ENCODE measurements around the gene KIF5C. TPM values are rescaled to one million over a fixed set of nuclear protein-coding genes. Genes with fewer than 3 reads are reported as not detected.
A peak's percentile ranks its signal among the peaks of the same experiment; 100 is the strongest.

KIF5C gene
- total RNA-seq, 1 donor from 2014 or later, result 24.3 TPM

DNA sequence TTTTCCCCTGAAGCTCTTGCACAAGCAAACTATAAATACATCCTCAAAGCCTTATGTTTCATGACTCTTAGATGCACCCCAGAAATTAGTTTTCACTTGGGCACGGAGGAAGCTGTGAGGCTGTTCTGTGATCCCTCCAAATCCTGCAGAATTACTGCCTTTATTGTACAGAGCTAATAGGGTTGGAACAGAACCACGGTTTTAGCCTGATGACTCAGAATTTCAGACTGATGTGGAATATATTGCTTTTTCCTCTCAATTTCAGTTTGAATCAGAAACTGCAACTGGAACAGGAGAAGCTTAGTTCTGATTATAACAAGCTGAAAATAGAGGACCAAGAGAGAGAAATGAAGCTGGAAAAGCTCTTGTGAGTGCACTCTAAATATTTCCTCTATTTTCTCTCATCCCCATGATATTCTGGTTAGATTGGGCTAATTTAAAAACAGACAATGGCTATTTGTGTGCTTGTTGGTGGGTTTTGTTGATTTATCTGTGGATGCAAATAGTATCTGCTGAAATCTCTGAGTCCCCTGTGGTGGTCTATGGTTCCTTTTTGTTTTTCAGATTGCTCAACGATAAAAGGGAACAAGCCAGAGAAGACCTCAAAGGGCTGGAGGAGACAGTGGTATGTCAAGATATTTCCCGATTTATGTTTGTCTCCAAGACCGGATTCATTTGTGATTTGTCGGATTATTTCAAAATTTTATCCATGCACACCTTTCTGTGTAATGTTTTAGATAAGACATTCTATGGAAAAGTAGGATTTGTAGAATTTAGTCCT is 125.3 kb downstream of the KIF5C start:
- Histone ChIP-seq H3K9ac (ENCODE audit: low read length) (no peak overlapping the region), H3K27me3 (ENCODE audit: insufficient read depth, low read length) (peaks cover 2% of the 10 kb centered on the region), H3K27ac (ENCODE audit: low read depth, low read length) (no peak overlapping the region), H3K4me2 (ENCODE audit: low read length) (no peak overlapping the region), H2AFZ (ENCODE audit: low read depth, low read length) (no peak overlapping the region), H4K20me1 (ENCODE audit: insufficient read depth, low read length) (no peaks in the 10 kb centered on the region), H3K36me3 (ENCODE audit: insufficient read depth, low read length) (no peaks in the 10 kb centered on the region), H3K9me3 (ENCODE audit: insufficient read depth, low read depth, low read length) (no peaks in the 10 kb centered on the region), H3K4me1 (ENCODE audit: insufficient read depth, low read length) (no peaks in the 10 kb centered on the region), H3K4me3 (ENCODE audit: insufficient read depth, low read depth, low read length) (no peak overlapping the region), H3K79me2 (ENCODE audit: insufficient read depth, low read length) (no peaks in the 10 kb centered on the region)
- Mint-ChIP-seq H3K9me3 (ENCODE audit: unreplicated experiment) (no peaks in the 10 kb centered on the region), H3K4me1 (ENCODE audit: low read depth, unreplicated experiment) (peaks cover 18% of the 10 kb centered on the region), H3K4me3 (ENCODE audit: unreplicated experiment) (no peak overlapping the region), H3K36me3 (ENCODE audit: low read depth, unreplicated experiment) (peaks cover 20% of the 10 kb centered on the region), H3K27ac (ENCODE audit: unreplicated experiment) (no peak overlapping the region), H3K27me3 (ENCODE audit: low read depth, unreplicated experiment) (no peaks in the 10 kb centered on the region)
- peak; percentile 4 for DNase-seq (ENCODE audit: low read depth)
- TF ChIP-seq EZH2 (IDR thresholded peaks at IDR 0.05; ENCODE audit: insufficient read depth, low read length) (no peak), CTCF (IDR thresholded peaks at IDR 0.05; ENCODE audit: insufficient read depth, low read depth, low read length) (no peak)
- no peak for FAIRE-seq

GRCh38 chr2:149001496-149001895 is 126.5 kb downstream of the KIF5C start:
- no peak overlapping the region for H3K27ac ChIP-seq (ENCODE audit: low read depth, low read length)
- Mint-ChIP-seq H3K36me3 (ENCODE audit: low read depth, unreplicated experiment) (peaks cover 23% of the 10 kb centered on the region), H3K4me1 (ENCODE audit: low read depth, unreplicated experiment) (peaks cover 18% of the 10 kb centered on the region), H3K4me3 (ENCODE audit: unreplicated experiment) (no peak overlapping the region), H3K27ac (ENCODE audit: unreplicated experiment) (no peak overlapping the region), H3K27me3 (ENCODE audit: low read depth, unreplicated experiment) (no peaks in the 10 kb centered on the region), H3K9me3 (ENCODE audit: unreplicated experiment) (no peaks in the 10 kb centered on the region)
- no peaks in the 10 kb centered on the region for H3K4me1 ChIP-seq (ENCODE audit: insufficient read depth, low read length)
- no peak overlapping the region for H2AFZ ChIP-seq (ENCODE audit: low read depth, low read length)
- H3K36me3 ChIP-seq (ENCODE audit: insufficient read depth, low read length), result no peaks in the 10 kb centered on the region
- DNase-seq (ENCODE audit: low read depth) (no peak), FAIRE-seq (no peak)
- H3K9ac ChIP-seq (ENCODE audit: low read length), result no peak overlapping the region
- H3K79me2 ChIP-seq (ENCODE audit: insufficient read depth, low read length), result no peaks in the 10 kb centered on the region
- no peak overlapping the region for H3K4me3 ChIP-seq (ENCODE audit: insufficient read depth, low read depth, low read length)
- H3K9me3 ChIP-seq (ENCODE audit: insufficient read depth, low read depth, low read length), result no peaks in the 10 kb centered on the region
- TF ChIP-seq CTCF (IDR thresholded peaks at IDR 0.05; ENCODE audit: insufficient read depth, low read depth, low read length), result no peak
- TF ChIP-seq EZH2 (IDR thresholded peaks at IDR 0.05; ENCODE audit: insufficient read depth, low read length), result no peak
- H4K20me1 ChIP-seq (ENCODE audit: insufficient read depth, low read length), result no peaks in the 10 kb centered on the region
- no peak overlapping the region for H3K4me2 ChIP-seq (ENCODE audit: low read length)
- H3K27me3 ChIP-seq (ENCODE audit: insufficient read depth, low read length), result peaks cover 2% of the 10 kb centered on the region

DNA sequence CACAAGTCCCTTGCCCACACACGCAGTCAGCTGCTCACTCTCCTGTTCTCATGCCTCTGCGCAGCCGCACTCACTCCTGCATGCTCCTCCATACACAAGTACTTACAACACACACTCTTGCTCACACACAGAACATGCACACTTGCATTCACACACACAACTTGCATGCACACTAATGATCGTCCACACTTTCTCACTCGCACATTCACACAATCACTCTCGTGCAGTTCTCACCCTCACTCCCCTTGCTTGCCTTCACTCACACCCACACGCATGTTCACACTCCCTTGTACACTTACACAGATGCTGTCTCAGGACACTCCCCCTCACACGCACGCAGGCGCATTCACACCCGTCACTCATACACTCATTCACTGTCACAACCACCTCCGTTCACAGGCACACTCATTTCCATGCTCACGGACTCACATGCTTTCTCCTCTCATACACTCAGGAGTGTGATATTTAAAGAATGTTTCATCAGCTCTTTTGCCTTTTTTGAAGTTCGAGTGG is 127.4 kb downstream of the KIF5C start:
- DNase-seq (ENCODE audit: low read depth) (no peak), FAIRE-seq (no peak)
- H3K9me3 ChIP-seq (ENCODE audit: insufficient read depth, low read depth, low read length), result no peaks in the 10 kb centered on the region
- peaks cover 2% of the 10 kb centered on the region for H3K27me3 ChIP-seq (ENCODE audit: insufficient read depth, low read length)
- no peak overlapping the region for H3K4me3 ChIP-seq (ENCODE audit: insufficient read depth, low read depth, low read length)
- no peaks in the 10 kb centered on the region for H3K79me2 ChIP-seq (ENCODE audit: insufficient read depth, low read length)
- H3K4me1 ChIP-seq (ENCODE audit: insufficient read depth, low read length), result no peaks in the 10 kb centered on the region
- H3K4me2 ChIP-seq (ENCODE audit: low read length), result no peak overlapping the region
- no peak overlapping the region for H2AFZ ChIP-seq (ENCODE audit: low read depth, low read length)
- H3K4me3 Mint-ChIP-seq (ENCODE audit: unreplicated experiment), result no peak overlapping the region
- no peak overlapping the region for H3K27ac ChIP-seq (ENCODE audit: low read depth, low read length)
- no peak overlapping the region for H3K27ac Mint-ChIP-seq (ENCODE audit: unreplicated experiment)
- H3K9me3 Mint-ChIP-seq (ENCODE audit: unreplicated experiment), result no peaks in the 10 kb centered on the region
- no peaks in the 10 kb centered on the region for H3K36me3 ChIP-seq (ENCODE audit: insufficient read depth, low read length)
- H4K20me1 ChIP-seq (ENCODE audit: insufficient read depth, low read length), result no peaks in the 10 kb centered on the region
- no peak for TF ChIP-seq CTCF (IDR thresholded peaks at IDR 0.05; ENCODE audit: insufficient read depth, low read depth, low read length)
- no peak for TF ChIP-seq EZH2 (IDR thresholded peaks at IDR 0.05; ENCODE audit: insufficient read depth, low read length)
- peaks cover 18% of the 10 kb centered on the region for H3K4me1 Mint-ChIP-seq (ENCODE audit: low read depth, unreplicated experiment)
- H3K9ac ChIP-seq (ENCODE audit: low read length), result no peak overlapping the region
- H3K27me3 Mint-ChIP-seq (ENCODE audit: low read depth, unreplicated experiment), result no peaks in the 10 kb centered on the region
- peaks cover 21% of the 10 kb centered on the region for H3K36me3 Mint-ChIP-seq (ENCODE audit: low read depth, unreplicated experiment)

Data from astrocyte (in vitro differentiated cells and primary cell).